DOHH2 (cell line): Measurements from ENCODE around the gene SMLR1.

ENCODE experiments used
- H3F3A ChIP-seq: fragments of 200-600 bp; sonication (generic), shearing (Covaris generic); 2 replicates; pipeline ENCODE4 v1.6.0; 2016; ENCODE audit warnings: antibody characterized with exemption, mild to moderate bottlenecking; ENCODE audit not compliant: control insufficient read depth, insufficient read depth
- H3K27ac ChIP-seq: fragments of 200-600 bp; sonication (generic); 2 replicates; pipeline ENCODE4 v1.5.1; 2014; ENCODE audit warnings: low read depth, mild to moderate bottlenecking, low read length, moderate library complexity
- H3K27me3 ChIP-seq: fragments of 200-600 bp; sonication (generic); 2 replicates; pipeline ENCODE4 v1.6.1; 2014; ENCODE audit warnings: mild to moderate bottlenecking, low read length, mixed read lengths; ENCODE audit not compliant: control insufficient read depth
- H3K36me3 ChIP-seq: fragments of 200-600 bp; sonication (generic); 2 replicates; pipeline ENCODE4 v1.6.1; 2014; ENCODE audit warnings: mild to moderate bottlenecking, low read length, moderate library complexity, mixed read lengths; ENCODE audit not compliant: control insufficient read depth
- H3K4me1 ChIP-seq: fragments of 200-600 bp; sonication (generic); 2 replicates; pipeline ENCODE4 v1.6.1; 2014; ENCODE audit warnings: mild to moderate bottlenecking, low read length, mixed read lengths; ENCODE audit not compliant: control insufficient read depth
- H3K4me2 ChIP-seq: fragments of 200-600 bp; sonication (generic); 2 replicates; pipeline ENCODE4 v1.6.0; 2014; ENCODE audit warnings: mild to moderate bottlenecking, low read length, moderate library complexity
- H3K4me3 ChIP-seq: fragments of 200-600 bp; sonication (generic); 2 replicates; pipeline ENCODE4 v1.5.1; 2014; ENCODE audit warnings: mild to moderate bottlenecking, low read length, mixed read lengths
- H3K79me2 ChIP-seq: fragments of 200-600 bp; sonication (generic); 2 replicates; pipeline ENCODE4 v1.6.1; 2014; ENCODE audit warnings: mild to moderate bottlenecking, low read length, mixed read lengths; ENCODE audit not compliant: control insufficient read depth
- H3K9me2 ChIP-seq: fragments of 200-600 bp; sonication (generic); replicated peaks from 2 replicates; pipeline ENCODE4 v1.6.1; 2014; ENCODE audit warnings: mild to moderate bottlenecking, low read length, mixed read lengths; ENCODE audit not compliant: control insufficient read depth
- H3K9me3 ChIP-seq: fragments of 200-600 bp; sonication (generic); 2 replicates; pipeline ENCODE4 v1.6.1; 2014; ENCODE audit warnings: antibody characterized with exemption, low read length, mixed read lengths; ENCODE audit not compliant: control insufficient read depth, insufficient read depth
- H4K20me1 ChIP-seq: fragments of 200-600 bp; sonication (generic); 2 replicates; pipeline ENCODE4 v1.6.0; 2014; ENCODE audit warnings: low read depth, mild to moderate bottlenecking, antibody characterized with exemption, low read length, moderate library complexity; ENCODE audit not compliant: control insufficient read depth, insufficient read depth
- EZH2phosphoT487 ChIP-seq: fragments of 200-600 bp; sonication (generic); IDR thresholded peaks from 2 replicates; pipeline ENCODE4 v1.6.1; 2017; ENCODE audit warnings: borderline replicate concordance, mild to moderate bottlenecking, antibody characterized with exemption, low read length, moderate library complexity, mixed read lengths
- TF ChIP-seq, protein P1 (sequence below): fragments of 200-600 bp; sonication (generic); IDR thresholded peaks from one replicate; pipeline ENCODE4 v1.5.1; 2014; ENCODE audit warnings: antibody characterized with exemption, mild to moderate bottlenecking, low read depth, low read length; ENCODE audit not compliant: poor library complexity, severe bottlenecking

The SMLR1 gene

DNA sequence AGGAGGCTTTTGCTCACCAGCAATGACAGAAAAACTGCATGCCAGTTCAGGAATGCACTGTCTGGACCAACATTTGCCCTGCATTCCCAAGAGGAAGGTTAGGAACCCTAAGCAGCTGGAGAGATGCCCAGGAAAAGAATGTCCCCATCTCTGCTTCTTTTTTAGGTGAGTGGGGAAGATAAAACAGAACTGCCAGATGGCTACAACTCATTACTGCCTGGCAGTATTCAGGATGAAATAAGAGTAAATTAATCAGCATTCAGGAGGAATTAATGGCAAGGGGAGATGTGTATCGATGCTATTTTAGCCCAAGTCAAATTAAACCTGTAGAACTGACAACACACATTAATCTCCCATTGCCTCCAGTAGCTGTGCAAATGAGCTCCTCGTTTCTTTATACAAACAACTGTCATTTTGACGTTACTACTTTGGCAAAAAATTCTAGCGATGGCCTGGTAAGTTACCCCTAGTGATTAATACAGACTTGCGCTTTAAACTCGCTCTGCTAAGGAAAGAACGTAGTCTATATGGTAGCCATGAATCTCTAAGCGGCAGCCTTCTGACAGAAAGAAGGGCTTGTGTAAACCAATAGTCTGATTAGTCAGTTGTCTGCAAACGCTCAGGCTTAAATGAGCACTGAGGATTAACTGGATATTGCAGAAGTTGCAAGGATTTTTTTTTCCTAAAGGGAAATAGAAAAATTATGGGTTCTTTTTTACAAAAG is 16.7 kb upstream of the SMLR1 start:
- no peak overlapping the region for H3K27ac ChIP-seq
- H3F3A ChIP-seq = no peaks in the 10 kb centered on the region
- TF ChIP-seq, protein P1, sequence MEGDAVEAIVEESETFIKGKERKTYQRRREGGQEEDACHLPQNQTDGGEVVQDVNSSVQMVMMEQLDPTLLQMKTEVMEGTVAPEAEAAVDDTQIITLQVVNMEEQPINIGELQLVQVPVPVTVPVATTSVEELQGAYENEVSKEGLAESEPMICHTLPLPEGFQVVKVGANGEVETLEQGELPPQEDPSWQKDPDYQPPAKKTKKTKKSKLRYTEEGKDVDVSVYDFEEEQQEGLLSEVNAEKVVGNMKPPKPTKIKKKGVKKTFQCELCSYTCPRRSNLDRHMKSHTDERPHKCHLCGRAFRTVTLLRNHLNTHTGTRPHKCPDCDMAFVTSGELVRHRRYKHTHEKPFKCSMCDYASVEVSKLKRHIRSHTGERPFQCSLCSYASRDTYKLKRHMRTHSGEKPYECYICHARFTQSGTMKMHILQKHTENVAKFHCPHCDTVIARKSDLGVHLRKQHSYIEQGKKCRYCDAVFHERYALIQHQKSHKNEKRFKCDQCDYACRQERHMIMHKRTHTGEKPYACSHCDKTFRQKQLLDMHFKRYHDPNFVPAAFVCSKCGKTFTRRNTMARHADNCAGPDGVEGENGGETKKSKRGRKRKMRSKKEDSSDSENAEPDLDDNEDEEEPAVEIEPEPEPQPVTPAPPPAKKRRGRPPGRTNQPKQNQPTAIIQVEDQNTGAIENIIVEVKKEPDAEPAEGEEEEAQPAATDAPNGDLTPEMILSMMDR = no peak
- TF ChIP-seq EZH2phosphoT487 = no peak
- no peak overlapping the region for H3K4me2 ChIP-seq
- no peaks in the 10 kb centered on the region for H3K79me2 ChIP-seq
- no peak overlapping the region for H3K4me3 ChIP-seq
- no peaks in the 10 kb centered on the region for H3K4me1 ChIP-seq
- H3K9me3 ChIP-seq = no peaks in the 10 kb centered on the region
- no peaks in the 10 kb centered on the region for H3K27me3 ChIP-seq
- no peaks in the 10 kb centered on the region for H3K9me2 ChIP-seq
- H4K20me1 ChIP-seq = no peaks in the 10 kb centered on the region
- H3K36me3 ChIP-seq = no peaks in the 10 kb centered on the region

DNA sequence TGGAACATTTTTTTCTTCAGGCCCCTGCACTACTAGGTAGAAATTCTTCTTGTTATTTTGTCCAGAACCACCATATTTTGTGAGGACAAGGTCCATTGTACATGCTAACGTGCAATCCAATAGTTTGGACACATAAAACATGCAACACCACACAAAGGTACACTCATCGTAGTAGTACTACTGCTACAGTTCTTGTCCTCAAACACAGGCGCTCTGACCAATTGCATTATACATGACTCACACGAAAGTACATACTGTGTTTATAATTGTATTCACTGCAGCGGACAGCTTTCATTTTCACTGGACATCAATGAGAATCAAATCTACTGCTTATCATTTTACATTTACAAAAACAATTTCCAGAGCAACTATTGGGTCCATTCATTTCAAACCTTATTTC is 15.3 kb upstream of the SMLR1 start:
- no peaks in the 10 kb centered on the region for H3K27me3 ChIP-seq
- TF ChIP-seq EZH2phosphoT487 = no peak
- TF ChIP-seq, protein P1 = no peak
- no peak overlapping the region for H3K27ac ChIP-seq
- H4K20me1 ChIP-seq = no peaks in the 10 kb centered on the region
- no peaks in the 10 kb centered on the region for H3F3A ChIP-seq
- H3K4me3 ChIP-seq = no peak overlapping the region
- H3K36me3 ChIP-seq = no peaks in the 10 kb centered on the region
- no peak overlapping the region for H3K4me2 ChIP-seq
- H3K9me2 ChIP-seq = no peaks in the 10 kb centered on the region
- H3K4me1 ChIP-seq = no peaks in the 10 kb centered on the region
- H3K9me3 ChIP-seq = no peaks in the 10 kb centered on the region
- no peaks in the 10 kb centered on the region for H3K79me2 ChIP-seq

DNA sequence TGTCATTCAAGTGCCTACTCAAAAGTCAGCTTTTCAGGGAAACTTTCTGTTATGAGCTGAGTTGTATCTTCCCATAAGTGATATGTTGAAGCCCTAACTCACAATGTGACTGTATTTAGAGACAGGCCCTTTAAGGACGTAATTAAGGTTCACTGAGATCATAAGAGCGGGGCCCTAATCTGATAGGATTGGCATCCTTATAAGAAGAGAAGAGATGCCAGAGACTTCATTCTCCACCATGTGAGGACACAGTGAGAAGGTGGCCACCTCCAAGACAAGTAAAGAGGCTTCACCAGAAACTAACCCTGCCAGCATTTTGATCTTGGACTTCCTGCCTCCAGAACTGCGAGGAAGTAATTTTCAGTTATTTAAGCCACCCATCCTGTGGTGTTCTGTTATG is 12.7 kb upstream of the SMLR1 start:
- no peaks in the 10 kb centered on the region for H3K9me2 ChIP-seq
- TF ChIP-seq, protein P1 = no peak
- TF ChIP-seq EZH2phosphoT487 = no peak

More for the DNA sequence above, 12.7 kb upstream of the SMLR1 start:
- no peaks in the 10 kb centered on the region for H3K4me1 ChIP-seq
- no peaks in the 10 kb centered on the region for H3F3A ChIP-seq
- no peaks in the 10 kb centered on the region for H3K79me2 ChIP-seq
- H3K36me3 ChIP-seq = no peaks in the 10 kb centered on the region
- no peaks in the 10 kb centered on the region for H3K27me3 ChIP-seq
- H3K4me2 ChIP-seq = no peak overlapping the region
- H3K9me3 ChIP-seq = no peaks in the 10 kb centered on the region
- H4K20me1 ChIP-seq = no peaks in the 10 kb centered on the region
- H3K27ac ChIP-seq = no peak overlapping the region
- H3K4me3 ChIP-seq = no peak overlapping the region
